ENCODE results near the gene LIMS1.
"Not testable (repeated sequence)": the region's sequence is repeated elsewhere in the genome, so short reads cannot be mapped to it uniquely, and the experiment has no call there.

The LIMS1 gene

DNA sequence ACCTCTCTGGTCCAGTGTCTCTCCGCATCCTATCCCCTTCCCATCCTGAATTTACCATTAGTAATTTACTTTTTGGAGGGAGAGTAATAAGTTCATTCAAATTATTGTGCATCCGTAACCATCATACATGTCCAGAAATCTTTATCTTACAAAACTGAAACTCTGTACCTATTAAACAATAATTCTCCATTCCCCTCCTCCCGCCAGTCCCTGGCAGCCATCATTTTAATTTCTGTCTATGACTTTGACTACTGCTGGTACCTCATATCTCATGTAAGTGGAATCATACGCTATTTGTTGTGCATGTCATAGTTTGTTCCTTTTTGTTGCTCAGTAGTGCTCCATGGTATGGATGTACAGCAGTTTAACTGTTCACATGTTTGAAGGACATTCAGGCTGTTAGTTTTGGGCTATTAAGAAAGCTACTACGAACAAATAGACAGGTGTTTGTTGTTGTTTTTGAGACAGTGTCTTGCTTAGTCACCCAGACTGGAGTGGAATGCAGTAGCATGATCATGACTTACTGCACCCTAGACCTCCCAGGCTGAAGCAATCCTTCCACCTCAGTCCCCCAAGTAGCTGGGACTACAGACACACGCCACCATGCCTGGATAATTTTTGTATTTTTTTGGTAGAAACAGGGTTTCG lies 2.0 kb downstream of the LIMS1 start:
- peak overlapping the region; percentile 19 for H3K4me3 Mint-ChIP-seq
- H3K9me3 Mint-ChIP-seq: no peaks in the 10 kb centered on the region
- no peak overlapping the region for H3K27ac Mint-ChIP-seq
- H3K36me3 Mint-ChIP-seq: peaks cover 5% of the 10 kb centered on the region
- no peak for DNase-seq
- no peaks in the 10 kb centered on the region for H3K27me3 Mint-ChIP-seq
- CTCF ChIA-PET: interaction anchor here (0.9 to 1.8 kb wide), 2 partner anchors 30 to 48 kb away, joined by 3 to 6 read pairs; no protein-coding TSS in a partner anchor
- H3K4me1 Mint-ChIP-seq: peaks cover 44% of the 10 kb centered on the region

DNA sequence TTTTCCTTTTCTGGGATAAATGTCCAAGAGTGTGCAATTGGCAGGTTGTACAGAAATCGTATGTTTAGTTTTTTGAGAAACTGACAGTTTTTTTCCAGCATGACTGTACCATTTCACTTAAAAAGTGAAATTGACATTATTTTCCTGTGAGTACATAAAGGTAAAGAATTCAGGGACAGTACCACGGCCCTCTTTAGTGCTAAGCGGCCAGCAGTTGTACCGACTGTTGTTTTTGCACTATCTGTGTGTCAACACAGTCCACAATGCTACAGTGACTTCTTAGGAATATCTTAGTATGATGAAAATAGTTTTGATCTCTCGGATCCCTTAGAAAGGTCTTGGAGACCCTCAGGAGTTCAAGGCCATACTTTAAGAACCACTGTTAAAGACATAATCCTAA lies 2.6 kb downstream of the LIMS1 start:
- no peaks in the 10 kb centered on the region for H3K27me3 Mint-ChIP-seq
- H3K36me3 Mint-ChIP-seq: peaks cover 5% of the 10 kb centered on the region
- no peak for DNase-seq
- peaks cover 41% of the 10 kb centered on the region for H3K4me1 Mint-ChIP-seq
- CTCF ChIA-PET: interaction anchor here (0.6 kb wide), 1 partner anchor 99 kb away, joined by 3 read pairs; no protein-coding TSS in a partner anchor
- no peaks in the 10 kb centered on the region for H3K9me3 Mint-ChIP-seq
- H3K4me3 Mint-ChIP-seq: no peak overlapping the region
- H3K27ac Mint-ChIP-seq: no peak overlapping the region

- H3K4me3 Mint-ChIP-seq: no peak overlapping the region
- no peak overlapping the region for H3K27ac Mint-ChIP-seq
- H3K9me3 Mint-ChIP-seq: no peaks in the 10 kb centered on the region
- CTCF ChIA-PET: no interaction called here
- no peaks in the 10 kb centered on the region for H3K27me3 Mint-ChIP-seq
- peaks cover 38% of the 10 kb centered on the region for H3K4me1 Mint-ChIP-seq
- DNase-seq: no peak
- peaks cover 12% of the 10 kb centered on the region for H3K36me3 Mint-ChIP-seq
These were observed 3.8 kb downstream of the LIMS1 start for GRCh38 chr2:108538000-108538625.

DNA sequence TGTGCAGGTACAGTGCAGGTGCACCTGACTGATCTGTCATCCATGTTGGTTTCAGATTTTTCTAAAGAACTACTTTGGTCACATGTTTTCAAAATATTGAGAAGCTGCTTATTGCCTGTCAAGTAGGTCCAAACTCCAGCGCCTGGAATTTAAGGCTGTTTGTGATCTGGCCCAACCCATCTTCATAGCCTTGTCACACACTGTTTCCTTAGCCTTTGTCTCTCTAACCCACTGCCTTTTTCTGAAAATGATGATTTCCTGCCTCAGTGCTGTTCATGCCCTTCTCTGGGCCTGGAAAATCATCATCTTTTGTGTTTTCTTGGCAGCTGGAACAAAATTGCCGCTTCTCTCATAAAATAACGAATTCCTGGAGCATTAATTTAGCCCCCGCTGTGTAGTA lies 7.2 kb downstream of the LIMS1 start:
- Mint-ChIP-seq H3K27me3 (no peaks in the 10 kb centered on the region), H3K36me3 (peaks cover 14% of the 10 kb centered on the region), H3K4me3 (no peak overlapping the region), H3K4me1 (peaks cover 17% of the 10 kb centered on the region), H3K9me3 (no peaks in the 10 kb centered on the region), H3K27ac (no peak overlapping the region)
- CTCF ChIA-PET: interaction anchor here (2.4 kb wide), 1 partner anchor 96 kb away, joined by 5 read pairs; no protein-coding TSS in a partner anchor
- no peak for DNase-seq

GRCh38 chr2:108542071-108542470 lies 7.8 kb downstream of the LIMS1 start:
- no peak for DNase-seq
- H3K4me3 Mint-ChIP-seq: no peak overlapping the region
- peaks cover 10% of the 10 kb centered on the region for H3K4me1 Mint-ChIP-seq
- CTCF ChIA-PET: interaction anchor here (2.4 kb wide), 1 partner anchor 95 kb away, joined by 5 read pairs; no protein-coding TSS in a partner anchor
- no peaks in the 10 kb centered on the region for H3K27me3 Mint-ChIP-seq
- H3K36me3 Mint-ChIP-seq: peaks cover 16% of the 10 kb centered on the region
- H3K27ac Mint-ChIP-seq: no peak overlapping the region
- H3K9me3 Mint-ChIP-seq: no peaks in the 10 kb centered on the region

DNA sequence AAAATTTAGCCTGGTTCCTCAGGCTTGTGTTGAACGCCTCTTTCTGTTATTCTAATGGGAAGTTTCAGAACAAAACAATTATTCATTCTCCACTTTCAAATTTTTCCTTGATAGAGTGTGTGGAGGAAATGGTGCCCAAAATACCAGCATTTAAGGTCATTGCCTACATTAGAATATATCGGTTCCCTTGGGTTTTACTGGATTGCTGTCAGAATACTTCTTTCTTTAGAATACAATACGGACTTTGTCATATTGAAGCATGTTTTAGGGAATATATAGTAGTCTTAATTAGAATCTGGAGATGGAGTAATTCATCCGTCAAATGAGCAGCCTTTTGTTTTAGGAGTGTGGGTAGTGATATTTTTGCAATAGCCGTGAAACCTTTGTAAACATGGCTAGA lies 13.3 kb downstream of the LIMS1 start:
- CTCF ChIA-PET: no interaction called here
- no peaks in the 10 kb centered on the region for H3K9me3 Mint-ChIP-seq
- no peaks in the 10 kb centered on the region for H3K4me1 Mint-ChIP-seq
- H3K27ac Mint-ChIP-seq: no peak overlapping the region
- H3K4me3 Mint-ChIP-seq: no peak overlapping the region
- peaks cover 10% of the 10 kb centered on the region for H3K36me3 Mint-ChIP-seq
- no peaks in the 10 kb centered on the region for H3K27me3 Mint-ChIP-seq
- no peak for DNase-seq

DNA sequence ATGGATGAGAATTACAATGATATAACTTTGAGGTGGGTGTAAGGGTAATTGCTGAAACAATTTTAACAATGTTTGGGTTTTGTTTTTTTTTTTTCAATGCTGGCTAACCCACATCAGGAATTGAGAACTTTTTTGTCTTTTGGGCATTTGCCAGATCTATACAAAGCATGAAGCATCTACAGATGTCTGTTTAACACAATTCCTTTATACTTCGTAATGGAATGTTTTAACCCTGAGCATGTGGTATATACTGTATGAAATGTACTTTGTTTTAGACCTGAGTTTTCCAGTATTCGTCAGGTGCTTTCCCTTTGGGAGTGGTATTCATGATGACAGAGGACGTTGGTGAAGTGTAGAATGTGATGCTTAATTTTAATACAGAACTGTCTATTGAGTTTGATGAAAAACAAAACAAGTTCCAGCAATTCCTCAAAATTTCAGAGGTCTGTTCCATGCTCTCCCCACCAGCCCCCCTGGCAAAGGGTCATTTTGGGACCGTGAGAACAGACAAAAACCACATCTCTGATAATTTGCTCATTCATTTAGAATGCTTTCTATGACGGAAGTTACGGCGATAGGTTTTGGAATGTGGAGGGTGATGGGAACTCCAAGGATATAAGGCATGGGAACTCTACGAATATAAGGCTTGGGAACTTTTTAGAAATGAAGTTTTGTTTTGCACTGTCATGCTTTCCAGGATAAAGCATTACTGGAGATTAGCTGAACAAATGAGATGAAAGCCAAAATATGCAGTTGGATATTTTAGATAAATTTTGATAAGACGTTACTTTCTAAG lies 14.1 kb downstream of the LIMS1 start:
- H3K4me1 Mint-ChIP-seq: no peaks in the 10 kb centered on the region
- no peaks in the 10 kb centered on the region for H3K9me3 Mint-ChIP-seq
- H3K4me3 Mint-ChIP-seq: no peak overlapping the region
- DNase-seq: no peak
- no peak overlapping the region for H3K27ac Mint-ChIP-seq
- H3K36me3 Mint-ChIP-seq: peaks cover 7% of the 10 kb centered on the region
- CTCF ChIA-PET: no interaction called here
- H3K27me3 Mint-ChIP-seq: no peaks in the 10 kb centered on the region

GRCh38 chr2:108552566-108552965 lies 18.3 kb downstream of the LIMS1 start:
- Mint-ChIP-seq H3K4me3 (no peak overlapping the region), H3K36me3 (no peaks in the 10 kb centered on the region), H3K4me1 (no peaks in the 10 kb centered on the region), H3K27ac (no peak overlapping the region), H3K27me3 (no peaks in the 10 kb centered on the region), H3K9me3 (no peaks in the 10 kb centered on the region)
- CTCF ChIA-PET: interaction anchor here (0.6 kb wide), 1 partner anchor 18 kb away, joined by 3 read pairs; no protein-coding TSS in a partner anchor
- DNase-seq: no peak

GRCh38 chr2:108553209-108553919 lies 19.1 kb downstream of the LIMS1 start:
- CTCF ChIA-PET: no interaction called here
- Mint-ChIP-seq H3K27me3 (no peaks in the 10 kb centered on the region), H3K4me1 (no peaks in the 10 kb centered on the region), H3K36me3 (no peaks in the 10 kb centered on the region), H3K27ac (no peak overlapping the region), H3K4me3 (no peak overlapping the region), H3K9me3 (no peaks in the 10 kb centered on the region)
- no peak for DNase-seq

GRCh38 chr2:108554528-108554927 lies 20.3 kb downstream of the LIMS1 start:
- Mint-ChIP-seq H3K9me3 (no peaks in the 10 kb centered on the region), H3K36me3 (no peaks in the 10 kb centered on the region), H3K27me3 (no peaks in the 10 kb centered on the region), H3K4me1 (no peaks in the 10 kb centered on the region), H3K27ac (no peak overlapping the region), H3K4me3 (no peak overlapping the region)
- CTCF ChIA-PET: interaction anchor here (0.9 kb wide), 1 partner anchor 17 kb away, joined by 3 read pairs; no protein-coding TSS in a partner anchor
- no peak for DNase-seq

DNA sequence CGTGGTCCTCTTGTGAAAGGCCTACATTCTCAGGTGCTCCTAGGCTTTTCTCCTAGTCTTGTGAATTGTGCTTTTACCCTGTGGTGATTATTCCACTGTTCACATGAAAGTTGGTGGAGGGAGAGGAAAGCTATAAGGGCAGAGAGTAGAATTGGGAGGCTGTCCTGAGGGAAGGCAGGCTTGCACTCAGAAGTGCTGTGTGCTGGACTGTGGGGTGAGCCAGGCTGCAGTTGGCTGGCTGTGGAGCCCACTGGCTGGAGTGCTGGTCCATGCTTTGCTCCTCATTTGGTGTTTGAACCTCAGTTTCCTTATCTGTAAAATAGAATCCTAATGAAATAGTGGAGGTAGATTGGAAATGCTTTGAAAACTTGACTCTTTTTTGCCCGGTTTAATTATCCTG lies 21.3 kb downstream of the LIMS1 start:
- H3K27ac Mint-ChIP-seq: no peak overlapping the region
- H3K4me1 Mint-ChIP-seq: no peaks in the 10 kb centered on the region
- CTCF ChIA-PET: no interaction called here
- H3K36me3 Mint-ChIP-seq: no peaks in the 10 kb centered on the region
- H3K9me3 Mint-ChIP-seq: no peaks in the 10 kb centered on the region
- DNase-seq: no peak
- H3K4me3 Mint-ChIP-seq: no peak overlapping the region
- no peaks in the 10 kb centered on the region for H3K27me3 Mint-ChIP-seq

DNA sequence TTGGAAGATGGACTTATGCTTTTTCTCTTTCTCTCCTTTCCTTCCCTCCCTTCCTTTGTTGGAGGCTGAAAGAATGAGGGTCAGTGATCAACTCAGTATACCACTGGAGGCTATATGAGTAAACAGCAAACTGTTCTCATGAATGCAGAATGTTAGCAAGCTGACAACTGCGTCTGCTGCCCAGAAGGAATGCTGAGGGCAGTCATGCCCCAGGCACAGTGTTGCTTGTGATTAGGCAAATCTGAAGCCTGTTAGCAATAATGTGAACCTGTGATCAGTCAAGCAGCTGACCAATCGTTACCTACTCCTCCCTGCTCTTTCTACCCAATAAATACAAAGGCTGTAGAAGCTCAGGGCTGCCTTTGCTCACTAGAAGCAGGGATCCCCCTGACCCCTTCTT lies 22.3 kb downstream of the LIMS1 start:
- H3K27me3 Mint-ChIP-seq, H3K36me3 Mint-ChIP-seq, H3K9me3 Mint-ChIP-seq, H3K27ac Mint-ChIP-seq, H3K4me1 Mint-ChIP-seq, CTCF ChIA-PET, DNase-seq, H3K4me3 Mint-ChIP-seq: not testable (repeated sequence)

DNA sequence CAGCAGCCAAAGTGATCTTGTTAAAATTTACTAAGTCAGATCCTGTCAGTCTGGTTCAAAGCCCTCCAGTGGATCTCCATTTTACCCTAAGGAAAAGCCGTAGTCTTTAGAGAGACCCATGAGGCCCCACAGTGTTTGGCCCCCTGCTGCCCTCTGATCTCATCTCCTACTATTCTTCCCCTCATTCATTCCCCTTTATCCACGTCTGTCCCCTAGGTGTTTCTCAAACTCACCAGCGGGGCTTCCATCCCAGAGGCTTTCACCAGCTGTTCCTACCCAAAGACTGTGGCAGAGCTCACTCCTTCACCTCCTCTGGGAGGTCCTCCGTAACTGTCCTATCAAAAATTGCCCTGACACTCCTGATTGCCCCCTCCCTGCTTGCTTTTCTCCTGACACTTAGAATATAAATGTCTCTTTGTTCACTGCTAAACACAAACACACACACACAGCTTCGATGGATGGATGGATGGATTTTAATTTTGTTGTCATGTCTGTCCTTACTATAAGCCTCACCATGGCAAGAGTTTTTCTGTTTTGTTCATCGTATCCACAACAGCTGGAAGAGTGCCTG lies 26.1 kb downstream of the LIMS1 start:
- CTCF ChIA-PET: no interaction called here
- H3K27me3 Mint-ChIP-seq: no peaks in the 10 kb centered on the region
- DNase-seq: no peak
- H3K4me1 Mint-ChIP-seq: no peaks in the 10 kb centered on the region
- no peak overlapping the region for H3K4me3 Mint-ChIP-seq
- no peak overlapping the region for H3K27ac Mint-ChIP-seq
- H3K36me3 Mint-ChIP-seq: no peaks in the 10 kb centered on the region
- no peaks in the 10 kb centered on the region for H3K9me3 Mint-ChIP-seq
